Pons (tissue), 1 donor: Measurements from ENCODE around the gene TRAF1.

Experiments
- DNase-seq: peaks from one replicate; pipeline ENCODE4 v3.0.0-alpha.2; 2016; ENCODE audit warnings: low spot score

TRAF1 gene

GRCh38 chr9:120869360-120869687, 57.3 kb downstream of the TRAF1 start:
- no peak for DNase-seq

- DNase-seq = peak; percentile 87
These were observed 57.8 kb downstream of the TRAF1 start for GRCh38 chr9:120868676-120869359.

GRCh38 chr9:120868339-120868675, 58.3 kb downstream of the TRAF1 start:
- DNase-seq = no peak

- no peak for DNase-seq
These were observed 58.8 kb downstream of the TRAF1 start for GRCh38 chr9:120867676-120868338.

GRCh38 chr9:120866651-120867050, 59.9 kb downstream of the TRAF1 start:
- no peak for DNase-seq

- no peak for DNase-seq
These were observed 60.8 kb downstream of the TRAF1 start for GRCh38 chr9:120865809-120866208.

GRCh38 chr9:120865176-120865575, 61.4 kb downstream of the TRAF1 start:
- DNase-seq = no peak

GRCh38 chr9:120864719-120865118, 61.9 kb downstream of the TRAF1 start:
- no peak for DNase-seq

GRCh38 chr9:120863833-120864232, 62.8 kb downstream of the TRAF1 start:
- no peak for DNase-seq

GRCh38 chr9:120862452-120862851, 64.1 kb downstream of the TRAF1 start:
- DNase-seq = no peak

- no peak for DNase-seq
These were observed 64.7 kb downstream of the TRAF1 start for GRCh38 chr9:120861935-120862334.

- no peak for DNase-seq
These were observed 66.5 kb downstream of the TRAF1 start for GRCh38 chr9:120860083-120860482.

- DNase-seq = no peak
These were observed 67.2 kb downstream of the TRAF1 start for GRCh38 chr9:120859361-120859760.

GRCh38 chr9:120857902-120858301, 68.7 kb downstream of the TRAF1 start:
- no peak for DNase-seq

GRCh38 chr9:120857481-120857880, 69.1 kb downstream of the TRAF1 start:
- no peak for DNase-seq

GRCh38 chr9:120856700-120857099, 69.9 kb downstream of the TRAF1 start:
- no peak for DNase-seq

- DNase-seq = no peak
These were observed 70.5 kb downstream of the TRAF1 start for GRCh38 chr9:120855827-120856670.

GRCh38 chr9:120854596-120855327, 71.8 kb downstream of the TRAF1 start:
- no peak for DNase-seq

- no peak for DNase-seq
These were observed 73.4 kb downstream of the TRAF1 start for GRCh38 chr9:120853198-120853597.
